GM12878 (cell line): ENCODE measurements around the gene NCF2. TPM values are rescaled to one million over a fixed set of nuclear protein-coding genes. Genes with fewer than 3 reads are reported as not detected.

Source experiments
- ATAC-seq: fragments of 200-7000 bp; cut with Tn5 transposase; 3 replicates; pipeline ENCODE4 v1.9.1; 2020; ENCODE audit warnings: mild to moderate bottlenecking, moderate library complexity
- BruUV-seq: library from RNA; stranded (reverse); fragments of 400-500 nt; replicated peaks from 2 replicates; lab custom pipeline; 2021; lab: Mats Ljungman, UMichigan
- CTCF ChIA-PET: fragments of 300-600 bp; sonication (Branson Sonifier 250); formaldehyde crosslinking; extraction: SDS; loops from one replicate; lab custom pipeline; 2021; ENCODE audit warnings: inconsistent platforms; lab: Yijun Ruan, JAX
- POLR2A ChIA-PET: fragments of 350-600 bp; formaldehyde crosslinking; extraction: SDS; loops from one replicate; lab custom pipeline; 2021; ENCODE audit warnings: inconsistent platforms; lab: Charles Lee
- RAD21 ChIA-PET: fragments of 300-600 bp; sonication (Branson Sonifier 250); formaldehyde crosslinking; loops from one replicate; lab custom pipeline; 2023; ENCODE audit warnings: antibody characterized with exemption; ENCODE audit not compliant: unreplicated experiment; lab: Charles Lee
- SMC1A ChIA-PET: fragments of 300-600 bp; sonication (Branson Sonifier 250); formaldehyde crosslinking; loops from one replicate; lab custom pipeline; 2023; ENCODE audit not compliant: unreplicated experiment, uncharacterized antibody; lab: Charles Lee
- DNase-seq: peaks from one replicate; pipeline ENCODE4 v3.0.0-alpha.2; 2011; ENCODE audit warnings: low read depth, low spot score
- FAIRE-seq: peaks from 3 replicates; lab custom pipeline; 2011; peaks lifted over from hg19 to GRCh38; lab: Jason Lieb, UNC
- H2AFZ ChIP-seq: 2 replicates; pipeline ENCODE4 v1.6.0; 2011; ENCODE audit warnings: low read depth, low read length, control low read depth; ENCODE audit not compliant: control insufficient read depth
- H3K27ac ChIP-seq: 2 replicates; pipeline ENCODE4 v1.5.1; 2011; ENCODE audit warnings: control low read depth; ENCODE audit not compliant: control insufficient read depth, insufficient read depth
- H3K27me3 ChIP-seq, 2 experiments: replicated peaks in 1 of 2; 2 replicates each; pipeline versions ENCODE4 v1.6.0 to v1.6.1; 2011; ENCODE audit warnings: low read length in 1 of 2; ENCODE audit not compliant: control insufficient read depth in 2 of 2, insufficient read depth in 2 of 2
- H3K36me3 ChIP-seq, 2 experiments: 2 replicates each; pipeline ENCODE4 v1.5.1; 2011; ENCODE audit warnings: low read length in 1 of 2; ENCODE audit not compliant: control insufficient read depth in 2 of 2, insufficient read depth in 2 of 2
- H3K4me1 ChIP-seq: 2 replicates; pipeline ENCODE4 v1.6.1; 2011; ENCODE audit warnings: mild to moderate bottlenecking, low read length, moderate library complexity, mixed read lengths; ENCODE audit not compliant: control insufficient read depth, insufficient read depth
- H3K4me2 ChIP-seq: 2 replicates; pipeline ENCODE4 v1.6.0; 2011; ENCODE audit warnings: control low read depth; ENCODE audit not compliant: control insufficient read depth, insufficient read depth
- H3K4me3 ChIP-seq: fragments of 200-600 bp; sonication (generic); 2 replicates; pipeline ENCODE4 v1.5.1; 2016
- H3K79me2 ChIP-seq: 2 replicates; pipeline ENCODE4 v1.6.0; 2011; ENCODE audit warnings: low read length; ENCODE audit not compliant: control insufficient read depth, insufficient read depth
- H3K9ac ChIP-seq: 2 replicates; pipeline ENCODE4 v1.8.0; 2011; ENCODE audit warnings: low read length, control low read depth, mixed read lengths; ENCODE audit not compliant: control insufficient read depth, insufficient read depth
- H3K9me3 ChIP-seq: replicated peaks from 3 replicates; pipeline ENCODE4 v1.5.1; 2011; ENCODE audit warnings: mild to moderate bottlenecking, low read length; ENCODE audit not compliant: control insufficient read depth, insufficient read depth
- H4K20me1 ChIP-seq: 2 replicates; pipeline ENCODE4 v1.6.0; 2011; ENCODE audit not compliant: control insufficient read depth, insufficient read depth
- BMI1 ChIP-seq: fragments of 450-650 bp; IDR thresholded peaks from 2 replicates; pipeline ENCODE4 v1.6.1; 2016; ENCODE audit warnings: mild to moderate bottlenecking, moderate library complexity, borderline replicate concordance
- CHD1 ChIP-seq: IDR thresholded peaks from 2 replicates; pipeline ENCODE4 v1.6.1; 2012; ENCODE audit warnings: low read depth, low read length, improper control_type of control experiment
- CHD4 ChIP-seq: fragments of 200-600 bp; sonication (generic); IDR thresholded peaks from 2 replicates; pipeline ENCODE4 v1.6.1; 2016; ENCODE audit warnings: mild to moderate bottlenecking
- E2F8 ChIP-seq: fragments of 450-650 bp; IDR thresholded peaks from 2 replicates; pipeline ENCODE4 v1.6.1; 2018; ENCODE audit warnings: mild to moderate bottlenecking, low read depth, moderate library complexity; ENCODE audit not compliant: partially characterized antibody
- FOS ChIP-seq: IDR thresholded peaks from 3 replicates; pipeline ENCODE4 v1.6.1; 2011; ENCODE audit warnings: borderline replicate concordance; ENCODE audit not compliant: insufficient read length; ENCODE audit errors: extremely low read depth
- HDAC6 ChIP-seq: fragments of 200-600 bp; sonication (generic); IDR thresholded peaks from one replicate; pipeline ENCODE4 v1.8.0; 2017; ENCODE audit warnings: antibody characterized with exemption; ENCODE audit not compliant: unreplicated experiment
- JUNB ChIP-seq: IDR thresholded peaks from 2 replicates; pipeline ENCODE4 v1.6.1; 2016; ENCODE audit warnings: antibody characterized with exemption, mild to moderate bottlenecking
- JUND ChIP-seq: IDR thresholded peaks from 2 replicates; pipeline ENCODE4 v1.6.1; 2012; ENCODE audit warnings: low read depth, mild to moderate bottlenecking, low read length, improper control_type of control experiment, moderate library complexity
- TCF12 ChIP-seq: IDR thresholded peaks from 2 replicates; pipeline ENCODE4 v1.6.1; 2011; ENCODE audit warnings: low read depth, mild to moderate bottlenecking, low read length
- ZBED1 ChIP-seq: IDR thresholded peaks from 2 replicates; pipeline ENCODE4 v1.6.1; 2016; ENCODE audit warnings: borderline replicate concordance
- ZBTB4 ChIP-seq: fragments of 450-650 bp; formaldehyde crosslinking; IDR thresholded peaks from 2 replicates; pipeline ENCODE4 v1.4.0; 2022; ENCODE audit warnings: mild to moderate bottlenecking, moderate library complexity
- WGBS: methylation state at CpG from one replicate; pipeline ENCODE4 v1.1.6; 2016; ENCODE audit warnings: low lambda C conversion rate; ENCODE audit not compliant: insufficient replicate concordance, insufficient coverage; ENCODE audit errors: missing lambda C conversion rate; 5-methylcytosine and 5-hydroxymethylcytosine counted together
- in situ Hi-C: fragments of 300-500 bp; cut with MboI; formaldehyde crosslinking; loops from 9 replicates; pipeline ENCODE4 v1.14.3; 2018; ENCODE audit warnings: mixed read lengths
- intact Hi-C: fragments of 100-400 bp; cut with micrococcal nuclease; formaldehyde crosslinking; loops from one replicate; pipeline ENCODE4 v1.14.2; 2022; ENCODE audit not compliant: unreplicated experiment
- polyA plus RNA-seq, 11 experiments: library from polyadenylated mRNA; depleted of rRNA in 4 of 11; unstranded in 6 of 11; stranded (reverse) in 5 of 11; fragments of >200 nt; fragmentation: Nextera tagmentation in 4 of 11; fragmentation: Illumina TruSeq in 1 of 11; extraction: Ambion mirVana in 4 of 11; extraction: Trizol in 1 of 11; gene quantifications; 1 replicate in 1 of 11; 2 replicates in 10 of 11; pipeline versions ENCODE4 v1.2.1 to v1.2.3, GENCODE V29; 2011 to 2016; ENCODE audit warnings: inconsistent platforms in 2 of 11, missing spikeins in 2 of 11, low read depth in 1 of 11
- total RNA-seq, 4 experiments: library from RNA; depleted of rRNA in 3 of 4; stranded (reverse); fragments of >200 nt in 3 of 4; fragmentation: Illumina TruSeq in 1 of 4; extraction: Trizol in 1 of 4; gene quantifications; 2 replicates each; pipeline versions ENCODE4 v1.2.1 to v1.2.3, GENCODE V29; 2013 to 2021
- TF ChIP-seq, protein P1 (sequence below): fragments of 150-350 bp; IDR thresholded peaks from 2 replicates; pipeline ENCODE4 v1.6.1; 2014; ENCODE audit warnings: mild to moderate bottlenecking, low read depth, low read length
- TF ChIP-seq, protein P2 (sequence below): fragments of 450-650 bp; formaldehyde crosslinking; IDR thresholded peaks from 2 replicates; pipeline ENCODE4 v1.4.0; 2020; ENCODE audit warnings: mild to moderate bottlenecking, moderate library complexity

The NCF2 gene
- total and polyA plus RNA-seq, 10 of the 15 experiments (the other 5 are each of a cell fraction or from before 2014, with no cell fraction given) = 31.4 to 256 (median 77.1) TPM

DNA sequence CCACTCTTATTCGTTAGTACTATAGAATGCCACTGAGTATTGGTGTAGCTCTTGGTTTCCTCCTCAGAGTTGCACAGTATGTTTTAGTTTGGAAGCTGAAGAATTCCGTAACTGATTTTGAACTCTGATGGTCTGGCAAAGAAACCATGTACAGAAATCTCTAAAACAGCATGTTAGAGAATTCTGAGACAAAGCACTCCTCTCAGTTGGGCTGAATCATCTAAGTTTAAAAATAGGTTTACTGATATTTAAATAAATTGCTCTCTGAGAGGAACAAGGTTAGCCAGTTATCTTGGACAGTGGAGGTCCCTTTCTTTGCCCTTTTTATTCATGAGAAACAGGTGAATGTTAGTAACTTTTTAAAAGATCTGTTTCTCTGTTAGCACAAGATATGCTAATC, 43.8 kb downstream of the NCF2 start:
- ATAC-seq (no peak), DNase-seq (no peak), FAIRE-seq (no peak)
- Histone ChIP-seq H3K9ac (no peak overlapping the region), H3K27me3 (no peaks in the 10 kb centered on the region), H3K4me2 (no peak overlapping the region), H4K20me1 (no peaks in the 10 kb centered on the region), H3K9me3 (no peaks in the 10 kb centered on the region), H3K27ac (no peak overlapping the region), H2AFZ (no peak overlapping the region), H3K4me3 (no peak overlapping the region), H3K79me2 (no peaks in the 10 kb centered on the region), H3K36me3 (peaks cover 19 to 53% of the 10 kb centered on the region in 2 experiments), H3K4me1 (no peaks in the 10 kb centered on the region)
- intact Hi-C loops (loop anchor here (10.0 kb wide), 1 partner anchor 582 kb away; no protein-coding TSS in a partner anchor), in situ Hi-C loops (loop anchor here (10.0 kb wide), 2 partner anchors 262 to 662 kb away; no protein-coding TSS in a partner anchor)
- RAD21 ChIA-PET = no interaction called here
- POLR2A ChIA-PET = no interaction called here
- SMC1A ChIA-PET = interaction anchor here (0.7 to 4.3 kb wide), 6 partner anchors 16 to 76 kb away, joined by 3 to 18 read pairs (median 4); no protein-coding TSS in a partner anchor
- WGBS = 97% methylated on average over 2 of the region's 2 CpGs
- no TSS peak for BruUV-seq
- CTCF ChIA-PET = interaction anchor here (1.1 to 1.3 kb wide), 2 partner anchors 76 to 265 kb away, joined by 3 to 4 read pairs; no protein-coding TSS in a partner anchor
- TF ChIP-seq E2F8 (no peak), FOS (no peak), JUND (no peak), ZBTB4 (CRISPR knock-in tag) (no peak), CHD4 (no peak), HDAC6 (no peak), BMI1 (no peak), CHD1 (no peak), ZBED1 (no peak), TCF12 (no peak), JUNB (no peak)
- TF ChIP-seq, protein P1, sequence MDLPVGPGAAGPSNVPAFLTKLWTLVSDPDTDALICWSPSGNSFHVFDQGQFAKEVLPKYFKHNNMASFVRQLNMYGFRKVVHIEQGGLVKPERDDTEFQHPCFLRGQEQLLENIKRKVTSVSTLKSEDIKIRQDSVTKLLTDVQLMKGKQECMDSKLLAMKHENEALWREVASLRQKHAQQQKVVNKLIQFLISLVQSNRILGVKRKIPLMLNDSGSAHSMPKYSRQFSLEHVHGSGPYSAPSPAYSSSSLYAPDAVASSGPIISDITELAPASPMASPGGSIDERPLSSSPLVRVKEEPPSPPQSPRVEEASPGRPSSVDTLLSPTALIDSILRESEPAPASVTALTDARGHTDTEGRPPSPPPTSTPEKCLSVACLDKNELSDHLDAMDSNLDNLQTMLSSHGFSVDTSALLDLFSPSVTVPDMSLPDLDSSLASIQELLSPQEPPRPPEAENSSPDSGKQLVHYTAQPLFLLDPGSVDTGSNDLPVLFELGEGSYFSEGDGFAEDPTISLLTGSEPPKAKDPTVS = no peak
- TF ChIP-seq, protein P2, sequence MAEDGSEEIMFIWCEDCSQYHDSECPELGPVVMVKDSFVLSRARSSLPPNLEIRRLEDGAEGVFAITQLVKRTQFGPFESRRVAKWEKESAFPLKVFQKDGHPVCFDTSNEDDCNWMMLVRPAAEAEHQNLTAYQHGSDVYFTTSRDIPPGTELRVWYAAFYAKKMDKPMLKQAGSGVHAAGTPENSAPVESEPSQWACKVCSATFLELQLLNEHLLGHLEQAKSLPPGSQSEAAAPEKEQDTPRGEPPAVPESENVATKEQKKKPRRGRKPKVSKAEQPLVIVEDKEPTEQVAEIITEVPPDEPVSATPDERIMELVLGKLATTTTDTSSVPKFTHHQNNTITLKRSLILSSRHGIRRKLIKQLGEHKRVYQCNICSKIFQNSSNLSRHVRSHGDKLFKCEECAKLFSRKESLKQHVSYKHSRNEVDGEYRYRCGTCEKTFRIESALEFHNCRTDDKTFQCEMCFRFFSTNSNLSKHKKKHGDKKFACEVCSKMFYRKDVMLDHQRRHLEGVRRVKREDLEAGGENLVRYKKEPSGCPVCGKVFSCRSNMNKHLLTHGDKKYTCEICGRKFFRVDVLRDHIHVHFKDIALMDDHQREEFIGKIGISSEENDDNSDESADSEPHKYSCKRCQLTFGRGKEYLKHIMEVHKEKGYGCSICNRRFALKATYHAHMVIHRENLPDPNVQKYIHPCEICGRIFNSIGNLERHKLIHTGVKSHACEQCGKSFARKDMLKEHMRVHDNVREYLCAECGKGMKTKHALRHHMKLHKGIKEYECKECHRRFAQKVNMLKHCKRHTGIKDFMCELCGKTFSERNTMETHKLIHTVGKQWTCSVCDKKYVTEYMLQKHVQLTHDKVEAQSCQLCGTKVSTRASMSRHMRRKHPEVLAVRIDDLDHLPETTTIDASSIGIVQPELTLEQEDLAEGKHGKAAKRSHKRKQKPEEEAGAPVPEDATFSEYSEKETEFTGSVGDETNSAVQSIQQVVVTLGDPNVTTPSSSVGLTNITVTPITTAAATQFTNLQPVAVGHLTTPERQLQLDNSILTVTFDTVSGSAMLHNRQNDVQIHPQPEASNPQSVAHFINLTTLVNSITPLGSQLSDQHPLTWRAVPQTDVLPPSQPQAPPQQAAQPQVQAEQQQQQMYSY (CRISPR knock-in tag) = no peak
